Osteocyte (in vitro differentiated cells): Measurements from ENCODE around the gene EML5. TPM values are rescaled to one million over a fixed set of nuclear protein-coding genes. Genes with fewer than 3 reads are reported as not detected.
A peak's percentile ranks its signal among the peaks of the same experiment; 100 is the strongest.

ENCODE experiments used
- DNase-seq: peaks from one replicate; pipeline ENCODE4 v3.0.0; 2021; ENCODE audit warnings: mixed read lengths; ENCODE audit not compliant: unreplicated experiment; ENCODE audit errors: extremely low spot score
- H3K27ac Mint-ChIP-seq: one replicate; pipeline ENCODE4 v1.8.0; 2021; ENCODE audit warnings: mild to moderate bottlenecking, mixed read lengths; ENCODE audit not compliant: unreplicated experiment
- H3K27me3 Mint-ChIP-seq: one replicate; pipeline ENCODE4 v1.8.0; 2021; ENCODE audit warnings: mixed read lengths; ENCODE audit not compliant: unreplicated experiment
- H3K36me3 Mint-ChIP-seq: one replicate; pipeline ENCODE4 v1.8.0; 2021; ENCODE audit warnings: mixed read lengths; ENCODE audit not compliant: unreplicated experiment
- H3K4me1 Mint-ChIP-seq: one replicate; pipeline ENCODE4 v1.8.0; 2021; ENCODE audit warnings: mixed read lengths; ENCODE audit not compliant: unreplicated experiment
- H3K4me3 Mint-ChIP-seq: one replicate; pipeline ENCODE4 v1.8.0; 2021; ENCODE audit warnings: mild to moderate bottlenecking, moderate library complexity, mixed read lengths; ENCODE audit not compliant: unreplicated experiment
- H3K9me3 Mint-ChIP-seq: one replicate; pipeline ENCODE4 v1.8.0; 2021; ENCODE audit warnings: mixed read lengths; ENCODE audit not compliant: unreplicated experiment
- CTCF ChIP-seq: fragments of 200-600 bp; sonication (generic); IDR thresholded peaks from 2 replicates; pipeline ENCODE4 v1.5.0; 2021; ENCODE audit warnings: antibody characterized with exemption, mild to moderate bottlenecking, moderate library complexity
- total RNA-seq: library from RNA; stranded (reverse); gene quantifications from 2 replicates; pipeline ENCODE4 v1.2.1, GENCODE V29; 2021

EML5 gene
- total RNA-seq, 1 donor from 2014 or later: 0.19 TPM

GRCh38 chr14:88837495-88837894 lies 44.7 kb upstream of the EML5 start:
- H3K9me3 Mint-ChIP-seq: no peaks in the 10 kb centered on the region
- no peaks in the 10 kb centered on the region for H3K27me3 Mint-ChIP-seq
- H3K36me3 Mint-ChIP-seq: peaks cover 12% of the 10 kb centered on the region
- H3K4me3 Mint-ChIP-seq: no peak overlapping the region
- no peak for DNase-seq
- H3K4me1 Mint-ChIP-seq: peaks cover 40% of the 10 kb centered on the region
- peak overlapping the region; percentile 69 for H3K27ac Mint-ChIP-seq
- peak; percentile 6 for TF ChIP-seq CTCF

GRCh38 chr14:88835661-88836060 lies 42.9 kb upstream of the EML5 start:
- peaks cover 45% of the 10 kb centered on the region for H3K4me1 Mint-ChIP-seq
- peak overlapping the region; percentile 33 for H3K4me3 Mint-ChIP-seq
- no peak for DNase-seq
- H3K27me3 Mint-ChIP-seq: no peaks in the 10 kb centered on the region
- H3K27ac Mint-ChIP-seq: peak overlapping the region; percentile 86
- H3K36me3 Mint-ChIP-seq: peaks cover 4% of the 10 kb centered on the region
- no peaks in the 10 kb centered on the region for H3K9me3 Mint-ChIP-seq
- no peak for TF ChIP-seq CTCF

- no peak for DNase-seq
- Mint-ChIP-seq H3K36me3 (peaks cover 4% of the 10 kb centered on the region), H3K27me3 (no peaks in the 10 kb centered on the region), H3K4me1 (peaks cover 45% of the 10 kb centered on the region), H3K4me3 (peak overlapping the region; percentile 5), H3K9me3 (no peaks in the 10 kb centered on the region), H3K27ac (peak overlapping the region; percentile 86)
- no peak for TF ChIP-seq CTCF
Measured at GRCh38 chr14:88834883-88835431, 42.2 kb upstream of the EML5 start.

GRCh38 chr14:88831284-88831683 lies 38.5 kb upstream of the EML5 start:
- no peaks in the 10 kb centered on the region for H3K9me3 Mint-ChIP-seq
- H3K36me3 Mint-ChIP-seq: peaks cover 4% of the 10 kb centered on the region
- peaks cover 52% of the 10 kb centered on the region for H3K4me1 Mint-ChIP-seq
- DNase-seq: no peak
- H3K4me3 Mint-ChIP-seq: no peak overlapping the region
- no peaks in the 10 kb centered on the region for H3K27me3 Mint-ChIP-seq
- no peak overlapping the region for H3K27ac Mint-ChIP-seq
- TF ChIP-seq CTCF: no peak

GRCh38 chr14:88829685-88830302 lies 37.0 kb upstream of the EML5 start:
- H3K27ac Mint-ChIP-seq: no peak overlapping the region
- peaks cover 4% of the 10 kb centered on the region for H3K36me3 Mint-ChIP-seq
- no peak for DNase-seq
- H3K27me3 Mint-ChIP-seq: no peaks in the 10 kb centered on the region
- no peak for TF ChIP-seq CTCF
- H3K4me1 Mint-ChIP-seq: peaks cover 47% of the 10 kb centered on the region
- H3K4me3 Mint-ChIP-seq: no peak overlapping the region
- no peaks in the 10 kb centered on the region for H3K9me3 Mint-ChIP-seq
